ENCODE measurements around the gene GATA5.

GATA5 gene

GRCh38 chr20:62451156-62451767 is 24.5 kb downstream of the GATA5 start:
- DNase-seq (ENCODE audit: low read depth) = no peak
- no peak for TF ChIP-seq CTCF (conservative IDR thresholded peaks at IDR 0.05; ENCODE audit: control insufficient read depth, insufficient read depth, low read depth, low read length)
- H3K4me3 ChIP-seq (ENCODE audit: control insufficient read depth, low read depth, low read length) = no peak overlapping the region

GRCh38 chr20:62449951-62450691 is 25.7 kb downstream of the GATA5 start:
- H3K4me3 ChIP-seq (ENCODE audit: control insufficient read depth, low read depth, low read length) = no peak overlapping the region
- no peak for DNase-seq (ENCODE audit: low read depth)
- TF ChIP-seq CTCF (conservative IDR thresholded peaks at IDR 0.05; ENCODE audit: control insufficient read depth, insufficient read depth, low read depth, low read length) = no peak

- no peak overlapping the region for H3K4me3 ChIP-seq (ENCODE audit: control insufficient read depth, low read depth, low read length)
- DNase-seq (ENCODE audit: low read depth) = no peak
Measured at GRCh38 chr20:62448788-62449187, 27.0 kb downstream of the GATA5 start.

GRCh38 chr20:62448038-62448437 is 27.8 kb downstream of the GATA5 start:
- no peak overlapping the region for H3K4me3 ChIP-seq (ENCODE audit: control insufficient read depth, low read depth, low read length)
- no peak for TF ChIP-seq CTCF (conservative IDR thresholded peaks at IDR 0.05; ENCODE audit: control insufficient read depth, insufficient read depth, low read depth, low read length)
- no peak for DNase-seq (ENCODE audit: low read depth)

More at GRCh38 chr20:62448788-62449187, 27.0 kb downstream of the GATA5 start:
- TF ChIP-seq CTCF (conservative IDR thresholded peaks at IDR 0.05; ENCODE audit: control insufficient read depth, insufficient read depth, low read depth, low read length) = no peak

- DNase-seq (ENCODE audit: low read depth) = no peak
- TF ChIP-seq CTCF (conservative IDR thresholded peaks at IDR 0.05; ENCODE audit: control insufficient read depth, insufficient read depth, low read depth, low read length) = no peak
- H3K4me3 ChIP-seq (ENCODE audit: control insufficient read depth, low read depth, low read length) = no peak overlapping the region
Measured at GRCh38 chr20:62446888-62447869, 28.6 kb downstream of the GATA5 start.

GRCh38 chr20:62446481-62446880 is 29.3 kb downstream of the GATA5 start:
- TF ChIP-seq CTCF (conservative IDR thresholded peaks at IDR 0.05; ENCODE audit: control insufficient read depth, insufficient read depth, low read depth, low read length) = no peak
- no peak overlapping the region for H3K4me3 ChIP-seq (ENCODE audit: control insufficient read depth, low read depth, low read length)
- DNase-seq (ENCODE audit: low read depth) = no peak
